GM19452 (cell line): ENCODE results near the gene OR6S1.
A peak's percentile ranks its signal among the peaks of the same experiment; 100 is the strongest.

ENCODE experiments used
- ATAC-seq: cut with Tn5 transposase; IDR thresholded peaks from one replicate; pipeline ENCODE4 v1.9.1; 2021; ENCODE audit not compliant: unreplicated experiment

OR6S1 gene, protein sequence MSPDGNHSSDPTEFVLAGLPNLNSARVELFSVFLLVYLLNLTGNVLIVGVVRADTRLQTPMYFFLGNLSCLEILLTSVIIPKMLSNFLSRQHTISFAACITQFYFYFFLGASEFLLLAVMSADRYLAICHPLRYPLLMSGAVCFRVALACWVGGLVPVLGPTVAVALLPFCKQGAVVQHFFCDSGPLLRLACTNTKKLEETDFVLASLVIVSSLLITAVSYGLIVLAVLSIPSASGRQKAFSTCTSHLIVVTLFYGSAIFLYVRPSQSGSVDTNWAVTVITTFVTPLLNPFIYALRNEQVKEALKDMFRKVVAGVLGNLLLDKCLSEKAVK

DNA sequence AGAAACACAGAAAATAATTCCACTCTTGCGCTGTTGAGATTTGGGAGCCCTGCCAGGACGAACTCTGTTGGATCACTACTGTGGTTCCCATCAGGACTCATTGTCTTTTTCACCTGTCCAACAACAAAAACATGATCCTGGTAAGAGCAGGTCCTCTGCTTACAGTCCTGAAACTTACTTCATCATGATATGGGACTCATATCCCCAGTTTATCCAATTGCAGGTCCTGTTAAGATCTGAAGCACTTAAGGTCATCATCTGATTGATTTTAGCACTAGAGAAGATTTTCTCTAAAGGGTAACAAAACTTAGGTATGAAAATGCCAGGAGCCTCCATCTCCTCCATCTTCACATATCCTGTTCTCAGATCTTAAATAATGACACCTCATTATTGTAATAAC is at the start of gene OR6S1:
TSS of gene OR6S1 (minus strand) at position 101 of the 400 bp plus-strand sequence. CDS start at position 101, 0 bp downstream.
- no peak for ATAC-seq

DNA sequence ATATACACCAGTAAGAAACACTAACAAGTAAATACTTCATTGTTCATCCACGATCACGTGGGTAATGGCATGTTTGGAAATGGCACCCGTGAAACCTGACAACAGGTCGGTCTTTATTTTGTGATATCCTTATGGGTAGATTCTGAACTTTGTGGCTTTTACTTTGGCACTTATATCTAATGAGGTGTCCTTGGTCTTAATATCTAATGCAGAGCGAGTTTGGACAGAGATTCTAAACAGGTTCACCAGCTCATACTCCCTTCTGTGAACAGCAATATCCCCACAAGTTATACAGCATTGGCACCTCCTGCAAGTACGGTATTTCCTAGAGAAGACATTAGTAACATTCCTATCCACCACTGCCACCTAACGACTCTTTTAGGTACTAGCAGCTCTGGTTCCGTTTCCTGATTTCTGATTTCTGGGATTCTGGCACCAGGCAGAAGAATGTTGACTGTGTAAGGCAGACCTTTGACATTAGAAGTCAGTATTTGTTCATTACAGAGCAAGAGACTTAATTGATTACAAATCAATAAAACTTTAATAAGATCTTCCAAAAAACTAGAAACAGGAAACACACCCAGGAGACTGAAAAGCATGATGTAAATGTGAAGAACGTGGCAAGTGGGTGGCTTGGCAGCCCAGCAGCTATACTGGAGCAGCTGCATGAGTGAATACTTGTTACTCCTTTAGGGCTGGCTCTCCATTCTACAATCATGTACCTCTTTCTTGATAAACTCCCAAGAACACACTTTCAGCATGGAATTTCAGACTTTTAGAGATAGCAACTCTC is 49.6 kb upstream of the OR6S1 start:
- peak; percentile 71 for ATAC-seq

DNA sequence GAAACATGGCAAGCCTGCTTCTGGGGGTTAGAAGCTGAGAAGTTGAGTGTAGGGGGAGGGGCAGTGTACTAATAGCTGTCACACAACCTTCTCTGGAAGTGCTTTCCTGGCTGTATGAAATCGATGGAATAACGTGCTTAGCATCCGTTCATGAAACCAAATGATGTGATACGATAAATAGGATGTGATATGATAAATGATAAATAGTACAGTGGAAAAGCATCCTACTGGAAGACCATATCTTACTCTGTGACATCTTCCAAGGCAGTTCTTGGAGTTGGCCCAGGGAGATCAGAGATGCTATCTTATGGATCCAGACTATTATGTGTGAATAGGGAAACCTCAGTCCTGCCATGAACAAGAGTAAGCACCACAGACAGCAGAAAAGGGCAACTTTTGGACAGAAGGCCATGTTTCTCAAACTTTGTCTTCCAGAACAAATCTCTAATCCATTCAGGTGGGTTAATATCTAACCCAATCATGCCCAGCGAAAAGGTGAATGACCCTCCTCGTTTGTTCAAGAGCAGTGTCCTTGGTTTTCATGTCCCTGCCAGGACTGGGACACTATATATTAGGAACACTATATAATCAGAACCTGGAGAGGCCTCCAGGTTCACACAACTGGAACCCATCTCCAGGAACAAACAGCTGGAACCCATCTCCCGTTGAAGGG is 46.8 kb upstream of the OR6S1 start, which contains the start of gene ANG:
TSS of gene ANG (plus strand) at position 598 of the 673 bp plus-strand sequence. CDS start 4,801 bp downstream, outside the sequence.
- ATAC-seq: no peak

DNA sequence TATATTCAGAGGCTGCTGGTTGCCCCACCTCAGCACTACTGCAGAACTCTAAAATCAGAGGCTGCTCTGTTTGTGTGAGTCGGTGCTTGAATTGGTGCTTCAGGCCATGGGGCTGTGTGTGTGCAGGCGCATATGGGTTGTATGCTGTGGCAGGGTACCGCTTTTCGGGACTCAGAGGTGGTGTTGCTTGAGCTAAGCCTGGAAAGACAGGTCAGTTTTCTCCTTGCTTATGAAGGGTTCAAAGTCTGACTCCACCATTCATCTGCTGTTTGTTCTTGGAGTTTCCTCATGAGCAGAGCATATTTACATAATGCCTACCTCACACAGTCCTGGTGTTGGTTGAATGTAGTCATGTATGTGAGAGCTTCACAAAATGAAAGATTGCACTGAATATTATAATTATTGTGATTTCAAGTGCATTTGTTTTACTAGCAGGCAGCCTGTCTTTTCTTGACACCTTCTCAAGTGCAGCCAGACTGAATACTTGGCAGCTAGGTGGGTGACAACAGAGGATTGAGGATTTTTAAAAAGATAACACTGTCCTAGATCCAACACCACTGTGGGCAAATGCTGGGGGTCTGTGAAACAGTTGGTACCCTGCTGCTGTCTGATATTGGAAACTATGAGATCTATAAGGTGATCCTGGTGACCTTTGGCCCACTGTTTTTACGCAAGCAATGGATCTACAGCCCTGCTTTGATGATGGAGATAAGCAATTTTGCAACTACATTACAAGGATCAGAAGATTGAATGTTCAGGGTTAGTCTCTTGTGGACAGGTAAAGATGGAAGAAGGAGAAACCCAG is 46.1 kb upstream of the OR6S1 start:
- ATAC-seq: no peak

DNA sequence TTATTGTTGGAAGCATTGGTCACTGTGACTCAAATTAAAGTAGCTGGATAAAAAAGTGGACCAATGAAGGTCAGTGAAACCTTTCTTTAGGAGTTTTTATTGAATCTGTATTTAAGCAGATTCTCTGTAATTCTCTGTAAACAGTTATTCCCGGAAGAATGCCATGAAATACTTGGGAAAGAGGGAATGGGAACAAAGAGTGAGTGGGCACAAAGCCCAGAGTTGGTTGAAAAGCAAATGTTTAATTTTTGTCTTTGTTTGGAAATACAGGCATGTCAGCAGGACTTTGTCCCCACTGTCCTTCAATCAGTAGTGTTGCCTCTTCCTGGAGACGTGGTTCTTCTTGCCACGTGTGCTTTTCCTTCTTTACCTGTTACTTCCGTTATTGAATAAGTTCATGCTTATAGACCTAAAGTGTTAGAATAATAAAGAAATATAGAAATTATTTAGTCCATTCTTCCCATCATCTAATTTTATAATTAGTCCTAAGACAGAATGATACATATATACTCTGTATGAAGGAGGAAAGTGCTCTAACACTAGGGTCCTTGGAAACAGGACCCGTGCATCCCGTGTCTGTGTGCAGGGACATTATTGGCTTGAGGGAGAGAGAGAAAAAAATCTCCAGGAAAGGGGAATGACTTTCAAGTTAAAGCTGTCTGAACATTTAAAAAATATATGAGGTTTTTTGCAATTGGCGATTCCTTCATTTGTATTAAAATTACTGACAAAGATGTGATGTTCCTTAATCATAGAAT is 45.1 kb upstream of the OR6S1 start:
- no peak for ATAC-seq

DNA sequence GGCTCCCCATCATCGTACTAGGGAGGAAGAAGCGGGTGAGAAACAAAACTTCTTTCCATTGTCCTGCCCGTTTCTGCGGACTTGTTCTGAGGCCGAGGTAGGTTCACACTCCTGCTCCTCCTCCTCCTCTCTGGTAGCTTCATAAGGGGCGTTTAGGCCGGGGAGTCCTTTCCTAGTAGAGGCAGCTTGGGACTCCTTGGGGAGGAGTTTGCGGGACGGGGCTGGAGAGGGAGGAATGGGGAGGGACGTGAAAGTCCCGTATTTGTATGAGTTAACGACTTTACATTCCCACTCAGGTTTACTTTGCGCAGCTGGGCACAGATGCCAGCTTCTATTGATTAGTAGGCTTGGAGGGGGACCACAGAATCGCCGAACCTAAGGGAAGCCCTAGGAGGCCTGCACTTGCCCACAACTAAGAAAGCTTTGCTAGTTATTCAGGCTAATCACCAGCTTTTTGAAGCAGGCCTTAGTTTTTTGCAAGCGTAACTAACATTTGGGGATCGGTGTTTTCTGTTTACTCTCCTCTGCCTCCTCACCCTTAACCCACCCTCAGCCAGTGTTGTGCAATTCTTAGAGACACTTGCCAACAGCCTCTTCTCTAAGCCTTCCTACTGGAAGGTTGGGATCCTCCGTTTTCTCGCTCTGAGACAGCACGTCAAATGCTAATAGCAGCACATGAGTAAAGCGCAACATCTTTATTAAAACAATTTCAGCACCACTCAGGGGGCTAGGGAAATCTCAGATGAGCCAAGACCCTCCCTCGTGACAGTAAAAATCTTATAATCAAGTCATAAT is 43.4 kb upstream of the OR6S1 start:
- no peak for ATAC-seq

DNA sequence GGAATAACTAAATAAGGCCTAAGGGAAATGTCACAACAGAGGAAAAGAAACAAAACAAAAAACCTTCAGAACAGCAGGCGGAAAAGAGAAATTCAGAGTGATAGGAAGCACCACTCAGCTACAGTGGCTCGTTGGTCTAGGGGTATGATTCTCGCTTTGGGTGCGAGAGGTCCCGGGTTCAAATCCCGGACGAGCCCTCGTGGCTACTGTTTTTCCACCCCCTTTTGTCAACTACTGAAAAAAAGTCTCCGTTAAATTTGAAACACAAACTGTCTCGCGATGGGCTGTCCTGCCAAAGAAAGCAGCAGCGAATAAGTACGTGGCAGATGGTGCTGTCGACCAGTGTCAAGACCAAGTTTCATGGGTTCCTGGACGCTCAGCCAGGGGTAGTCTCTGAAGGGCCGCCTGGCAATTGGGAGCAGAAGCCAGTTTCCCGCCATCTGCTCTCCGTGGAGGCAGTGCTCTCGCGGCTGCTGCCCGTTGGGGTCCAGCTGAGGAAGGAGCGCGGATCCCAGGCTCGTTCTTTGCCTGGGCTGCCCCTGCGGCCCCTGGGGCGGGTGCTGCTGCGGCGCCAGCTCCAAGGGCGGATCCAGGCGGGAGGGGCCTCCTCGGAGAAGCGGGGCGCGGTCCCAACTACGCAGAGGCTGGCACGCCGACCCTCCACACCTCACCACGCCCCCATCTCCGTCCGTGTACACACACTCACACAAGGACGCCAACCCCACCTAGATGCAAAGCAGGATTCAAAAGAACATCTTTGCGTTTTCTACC is 42.6 kb upstream of the OR6S1 start, which contains the start of gene RNASE4:
TSS of gene RNASE4 (plus strand) at position 670 of the 771 bp plus-strand sequence. CDS start 14,812 bp downstream, outside the sequence.
- peak; percentile 29 for ATAC-seq

DNA sequence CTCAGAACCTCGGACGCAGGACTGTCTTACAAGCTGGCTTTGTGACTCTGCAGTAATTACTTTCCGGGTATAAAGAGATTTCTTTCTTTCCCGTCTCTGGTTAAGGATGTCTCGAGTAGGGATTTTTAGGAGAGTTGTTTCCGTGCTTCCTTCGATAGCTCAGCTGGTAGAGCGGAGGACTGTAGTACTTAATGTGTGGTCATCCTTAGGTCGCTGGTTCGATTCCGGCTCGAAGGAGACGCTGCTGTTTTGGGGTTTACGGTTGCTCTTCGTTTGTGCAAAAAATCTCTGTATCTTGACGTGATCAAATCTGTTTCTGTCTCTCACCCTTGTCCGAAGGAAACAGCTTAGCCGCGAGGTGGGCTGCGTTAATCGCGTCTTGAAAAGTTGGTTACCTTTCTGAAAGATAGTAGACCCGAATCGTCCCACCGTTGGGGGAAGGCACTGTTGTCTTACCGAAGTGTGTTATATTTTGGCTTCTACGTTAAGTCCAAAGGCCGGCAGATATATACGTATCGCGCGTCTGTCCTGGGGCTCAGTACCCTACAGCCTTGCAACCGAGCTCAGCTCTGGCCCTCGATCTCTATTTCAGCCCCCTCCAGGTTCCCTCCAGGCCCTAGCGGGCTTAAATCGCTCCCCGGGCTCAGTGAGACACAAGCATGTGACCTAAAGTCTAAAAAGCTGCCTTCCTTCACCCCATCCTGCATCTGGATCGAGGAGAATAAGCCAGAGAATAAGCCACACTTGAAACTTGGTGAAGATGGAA is 41.8 kb upstream of the OR6S1 start:
- peak; percentile 29 for ATAC-seq

GRCh38 chr14:20682435-20683124 is 41.1 kb upstream of the OR6S1 start:
- ATAC-seq: peak; percentile 42

DNA sequence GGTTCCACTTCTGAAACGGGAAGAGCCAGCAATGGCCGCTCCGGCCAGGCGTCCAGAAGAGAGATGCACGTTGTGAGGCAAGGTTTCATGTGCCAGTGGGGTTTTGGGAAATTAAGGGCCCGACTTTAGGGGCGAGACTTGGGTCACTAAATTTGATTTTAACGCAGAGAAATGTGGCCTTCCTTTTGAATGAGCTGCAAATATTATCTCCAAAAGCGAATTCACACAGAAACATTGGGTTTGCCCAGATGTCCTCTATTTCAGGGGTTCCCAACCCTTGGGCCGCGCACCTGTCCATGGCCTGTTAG is 40.6 kb upstream of the OR6S1 start:
- ATAC-seq: no peak

- peak; percentile 22 for ATAC-seq
These were observed 40.0 kb upstream of the OR6S1 start for GRCh38 chr14:20681348-20682126.

DNA sequence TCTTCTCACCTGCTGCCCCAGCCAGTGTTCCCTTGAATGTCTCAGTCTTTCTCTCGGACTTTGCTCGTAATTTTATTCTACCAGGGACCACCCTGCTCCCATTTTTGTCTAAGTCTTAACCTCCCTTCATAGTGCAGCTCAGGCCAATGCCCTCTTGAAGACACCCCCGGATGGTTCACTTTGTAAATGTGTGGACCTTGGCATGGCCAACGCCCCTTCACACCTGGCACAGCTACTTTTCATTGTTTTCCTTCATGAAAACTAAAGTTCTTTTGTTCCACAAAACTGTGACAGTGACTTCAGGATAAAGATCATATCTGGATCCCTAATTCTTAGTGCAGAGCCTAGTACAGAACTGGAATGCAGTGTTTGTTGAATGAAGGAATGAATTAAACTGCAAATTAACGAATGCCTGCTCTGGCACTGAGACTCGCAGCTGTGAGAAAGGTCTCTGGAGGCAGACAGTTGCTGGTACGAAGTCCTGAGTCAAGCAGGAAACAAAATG is 39.4 kb upstream of the OR6S1 start:
- ATAC-seq: peak; percentile 34

DNA sequence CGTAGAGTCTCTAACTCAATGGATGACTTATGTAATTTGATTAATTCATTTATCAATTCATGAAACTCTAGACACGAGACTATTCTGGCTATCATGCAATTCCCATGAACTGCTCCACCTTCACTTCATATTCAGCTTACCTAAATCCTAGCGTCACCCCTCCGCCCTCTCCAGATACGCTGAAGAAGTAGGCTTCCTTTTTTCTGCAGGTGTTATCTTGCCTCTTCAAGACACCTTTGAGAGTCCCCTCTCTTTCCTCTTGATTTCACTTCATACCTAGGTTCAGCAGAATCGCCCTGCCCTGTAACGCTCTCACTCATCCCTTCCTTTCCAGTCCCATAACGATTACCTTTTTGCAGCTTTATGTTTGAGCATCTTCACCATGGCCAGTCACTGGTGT is 38.9 kb upstream of the OR6S1 start:
- no peak for ATAC-seq

GRCh38 chr14:20679907-20680306 is 38.4 kb upstream of the OR6S1 start:
- ATAC-seq: no peak

DNA sequence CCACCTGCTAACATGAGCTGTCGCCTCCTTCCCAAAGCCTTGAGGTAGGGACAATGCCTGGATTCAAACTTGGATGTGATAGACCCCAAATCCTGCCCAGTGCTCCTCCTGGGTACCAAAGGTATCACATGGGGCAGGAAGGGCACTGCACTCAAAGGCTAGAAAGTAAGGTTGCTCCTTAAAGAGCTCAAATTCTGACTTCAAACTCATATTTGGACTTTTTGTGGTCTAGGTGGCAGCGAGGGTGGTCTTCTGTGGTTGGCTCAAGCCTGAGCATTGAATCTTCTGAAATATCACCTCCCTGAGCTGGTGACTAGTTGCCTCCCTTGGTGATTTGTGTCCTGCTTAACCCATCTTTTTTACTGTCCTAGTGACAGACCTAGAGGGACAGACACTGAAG is 34.6 kb upstream of the OR6S1 start:
- ATAC-seq: no peak

DNA sequence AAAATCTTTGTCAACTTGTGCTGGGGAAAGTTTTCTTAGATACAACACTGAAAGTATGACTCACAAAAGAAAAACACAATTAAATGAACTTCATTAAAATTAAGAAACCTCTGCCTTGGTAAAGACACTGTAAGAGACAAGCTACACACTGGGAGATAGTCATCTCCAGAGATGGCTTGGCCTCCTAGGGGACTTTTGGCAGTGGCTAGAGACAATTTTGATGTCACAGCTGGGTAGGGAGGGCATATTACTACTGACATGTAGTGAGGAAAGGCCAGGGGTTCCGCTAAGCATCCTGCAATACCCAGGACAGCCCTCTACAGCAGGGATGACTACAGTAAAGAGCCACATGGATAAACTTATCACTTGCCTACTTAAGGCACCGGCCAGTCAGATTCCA is 34.2 kb upstream of the OR6S1 start:
- ATAC-seq: peak; percentile 47
